GM23338 (cell line): ENCODE data around the gene CDAN1. TPM values are rescaled to one million over a fixed set of nuclear protein-coding genes. Genes with fewer than 3 reads are reported as not detected.

Experiments used
- CREB1 ChIP-seq: fragments of 250-450 bp; sonication (Bioruptor Pico); IDR thresholded peaks from 2 replicates; pipeline ENCODE4 v1.5.0; 2020; ENCODE audit warnings: low read depth, mild to moderate bottlenecking, moderate library complexity
- EZH2 ChIP-seq: fragments of 200-600 bp; sonication (generic); IDR thresholded peaks from one replicate; pipeline ENCODE4 v1.8.0; 2017; ENCODE audit warnings: antibody characterized with exemption, mild to moderate bottlenecking, low read depth; ENCODE audit not compliant: unreplicated experiment
- JUNB ChIP-seq: IDR thresholded peaks from one replicate; pipeline ENCODE4 v1.6.1; 2016; ENCODE audit warnings: antibody characterized with exemption; ENCODE audit not compliant: unreplicated experiment
- POLR2AphosphoS5 ChIP-seq: IDR thresholded peaks from 2 replicates; pipeline ENCODE4 v1.6.1; 2016; ENCODE audit warnings: antibody characterized with exemption, low read depth
- ZNF331 ChIP-seq: fragments of 250-450 bp; sonication (Bioruptor Pico); IDR thresholded peaks from 2 replicates; pipeline ENCODE4 v1.5.0; 2020; ENCODE audit warnings: low read depth, mild to moderate bottlenecking, moderate library complexity
- polyA plus RNA-seq: library from polyadenylated mRNA; unstranded; fragments of >200 nt; fragmentation: Nextera tagmentation; extraction: Ambion mirVana; gene quantifications from 2 replicates; pipeline ENCODE4 v1.2.1, GENCODE V29; 2016
- total RNA-seq: library from RNA; depleted of rRNA; stranded (reverse); fragments of >200 nt; shearing (Covaris generic); gene quantifications from 2 replicates; pipeline ENCODE4 v1.2.3, GENCODE V29; 2014
- TF ChIP-seq, protein P1 (sequence below): fragments of 250-450 bp; sonication (Bioruptor Pico); IDR thresholded peaks from 2 replicates; pipeline ENCODE4 v1.5.0; 2020; ENCODE audit warnings: mild to moderate bottlenecking, moderate library complexity
- TF ChIP-seq, protein P2 (sequence below): IDR thresholded peaks from one replicate; pipeline ENCODE4 v1.6.1; 2018; ENCODE audit warnings: antibody characterized with exemption; ENCODE audit not compliant: unreplicated experiment

The CDAN1 gene
- total and polyA plus RNA-seq, 2 experiments from 2014 or later, result 6.0 to 14.7 TPM

- TF ChIP-seq, protein P1, sequence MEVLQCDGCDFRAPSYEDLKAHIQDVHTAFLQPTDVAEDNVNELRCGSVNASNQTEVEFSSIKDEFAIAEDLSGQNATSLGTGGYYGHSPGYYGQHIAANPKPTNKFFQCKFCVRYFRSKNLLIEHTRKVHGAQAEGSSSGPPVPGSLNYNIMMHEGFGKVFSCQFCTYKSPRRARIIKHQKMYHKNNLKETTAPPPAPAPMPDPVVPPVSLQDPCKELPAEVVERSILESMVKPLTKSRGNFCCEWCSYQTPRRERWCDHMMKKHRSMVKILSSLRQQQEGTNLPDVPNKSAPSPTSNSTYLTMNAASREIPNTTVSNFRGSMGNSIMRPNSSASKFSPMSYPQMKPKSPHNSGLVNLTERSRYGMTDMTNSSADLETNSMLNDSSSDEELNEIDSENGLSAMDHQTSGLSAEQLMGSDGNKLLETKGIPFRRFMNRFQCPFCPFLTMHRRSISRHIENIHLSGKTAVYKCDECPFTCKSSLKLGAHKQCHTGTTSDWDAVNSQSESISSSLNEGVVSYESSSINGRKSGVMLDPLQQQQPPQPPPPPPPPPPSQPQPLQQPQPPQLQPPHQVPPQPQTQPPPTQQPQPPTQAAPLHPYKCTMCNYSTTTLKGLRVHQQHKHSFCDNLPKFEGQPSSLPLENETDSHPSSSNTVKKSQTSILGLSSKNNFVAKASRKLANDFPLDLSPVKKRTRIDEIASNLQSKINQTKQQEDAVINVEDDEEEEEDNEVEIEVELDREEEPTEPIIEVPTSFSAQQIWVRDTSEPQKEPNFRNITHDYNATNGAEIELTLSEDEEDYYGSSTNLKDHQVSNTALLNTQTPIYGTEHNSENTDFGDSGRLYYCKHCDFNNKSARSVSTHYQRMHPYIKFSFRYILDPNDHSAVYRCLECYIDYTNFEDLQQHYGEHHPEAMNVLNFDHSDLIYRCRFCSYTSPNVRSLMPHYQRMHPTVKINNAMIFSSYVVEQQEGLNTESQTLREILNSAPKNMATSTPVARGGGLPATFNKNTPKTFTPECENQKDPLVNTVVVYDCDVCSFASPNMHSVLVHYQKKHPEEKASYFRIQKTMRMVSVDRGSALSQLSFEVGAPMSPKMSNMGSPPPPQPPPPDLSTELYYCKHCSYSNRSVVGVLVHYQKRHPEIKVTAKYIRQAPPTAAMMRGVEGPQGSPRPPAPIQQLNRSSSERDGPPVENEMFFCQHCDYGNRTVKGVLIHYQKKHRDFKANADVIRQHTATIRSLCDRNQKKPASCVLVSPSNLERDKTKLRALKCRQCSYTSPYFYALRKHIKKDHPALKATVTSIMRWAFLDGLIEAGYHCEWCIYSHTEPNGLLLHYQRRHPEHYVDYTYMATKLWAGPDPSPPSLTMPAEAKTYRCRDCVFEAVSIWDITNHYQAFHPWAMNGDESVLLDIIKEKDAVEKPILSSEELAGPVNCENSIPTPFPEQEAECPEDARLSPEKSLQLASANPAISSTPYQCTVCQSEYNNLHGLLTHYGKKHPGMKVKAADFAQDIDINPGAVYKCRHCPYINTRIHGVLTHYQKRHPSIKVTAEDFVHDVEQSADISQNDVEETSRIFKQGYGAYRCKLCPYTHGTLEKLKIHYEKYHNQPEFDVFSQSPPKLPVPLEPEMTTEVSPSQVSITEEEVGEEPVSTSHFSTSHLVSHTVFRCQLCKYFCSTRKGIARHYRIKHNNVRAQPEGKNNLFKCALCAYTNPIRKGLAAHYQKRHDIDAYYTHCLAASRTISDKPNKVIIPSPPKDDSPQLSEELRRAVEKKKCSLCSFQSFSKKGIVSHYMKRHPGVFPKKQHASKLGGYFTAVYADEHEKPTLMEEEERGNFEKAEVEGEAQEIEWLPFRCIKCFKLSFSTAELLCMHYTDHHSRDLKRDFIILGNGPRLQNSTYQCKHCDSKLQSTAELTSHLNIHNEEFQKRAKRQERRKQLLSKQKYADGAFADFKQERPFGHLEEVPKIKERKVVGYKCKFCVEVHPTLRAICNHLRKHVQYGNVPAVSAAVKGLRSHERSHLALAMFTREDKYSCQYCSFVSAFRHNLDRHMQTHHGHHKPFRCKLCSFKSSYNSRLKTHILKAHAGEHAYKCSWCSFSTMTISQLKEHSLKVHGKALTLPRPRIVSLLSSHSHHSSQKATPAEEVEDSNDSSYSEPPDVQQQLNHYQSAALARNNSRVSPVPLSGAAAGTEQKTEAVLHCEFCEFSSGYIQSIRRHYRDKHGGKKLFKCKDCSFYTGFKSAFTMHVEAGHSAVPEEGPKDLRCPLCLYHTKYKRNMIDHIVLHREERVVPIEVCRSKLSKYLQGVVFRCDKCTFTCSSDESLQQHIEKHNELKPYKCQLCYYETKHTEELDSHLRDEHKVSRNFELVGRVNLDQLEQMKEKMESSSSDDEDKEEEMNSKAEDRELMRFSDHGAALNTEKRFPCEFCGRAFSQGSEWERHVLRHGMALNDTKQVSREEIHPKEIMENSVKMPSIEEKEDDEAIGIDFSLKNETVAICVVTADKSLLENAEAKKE (CRISPR knock-in tag), result no peak
- TF ChIP-seq ZNF331 (CRISPR knock-in tag), result no peak
- no peak for TF ChIP-seq JUNB
- TF ChIP-seq CREB1 (CRISPR knock-in tag), result no peak
- no peak for TF ChIP-seq EZH2
- no peak for TF ChIP-seq POLR2AphosphoS5
- TF ChIP-seq, protein P2, sequence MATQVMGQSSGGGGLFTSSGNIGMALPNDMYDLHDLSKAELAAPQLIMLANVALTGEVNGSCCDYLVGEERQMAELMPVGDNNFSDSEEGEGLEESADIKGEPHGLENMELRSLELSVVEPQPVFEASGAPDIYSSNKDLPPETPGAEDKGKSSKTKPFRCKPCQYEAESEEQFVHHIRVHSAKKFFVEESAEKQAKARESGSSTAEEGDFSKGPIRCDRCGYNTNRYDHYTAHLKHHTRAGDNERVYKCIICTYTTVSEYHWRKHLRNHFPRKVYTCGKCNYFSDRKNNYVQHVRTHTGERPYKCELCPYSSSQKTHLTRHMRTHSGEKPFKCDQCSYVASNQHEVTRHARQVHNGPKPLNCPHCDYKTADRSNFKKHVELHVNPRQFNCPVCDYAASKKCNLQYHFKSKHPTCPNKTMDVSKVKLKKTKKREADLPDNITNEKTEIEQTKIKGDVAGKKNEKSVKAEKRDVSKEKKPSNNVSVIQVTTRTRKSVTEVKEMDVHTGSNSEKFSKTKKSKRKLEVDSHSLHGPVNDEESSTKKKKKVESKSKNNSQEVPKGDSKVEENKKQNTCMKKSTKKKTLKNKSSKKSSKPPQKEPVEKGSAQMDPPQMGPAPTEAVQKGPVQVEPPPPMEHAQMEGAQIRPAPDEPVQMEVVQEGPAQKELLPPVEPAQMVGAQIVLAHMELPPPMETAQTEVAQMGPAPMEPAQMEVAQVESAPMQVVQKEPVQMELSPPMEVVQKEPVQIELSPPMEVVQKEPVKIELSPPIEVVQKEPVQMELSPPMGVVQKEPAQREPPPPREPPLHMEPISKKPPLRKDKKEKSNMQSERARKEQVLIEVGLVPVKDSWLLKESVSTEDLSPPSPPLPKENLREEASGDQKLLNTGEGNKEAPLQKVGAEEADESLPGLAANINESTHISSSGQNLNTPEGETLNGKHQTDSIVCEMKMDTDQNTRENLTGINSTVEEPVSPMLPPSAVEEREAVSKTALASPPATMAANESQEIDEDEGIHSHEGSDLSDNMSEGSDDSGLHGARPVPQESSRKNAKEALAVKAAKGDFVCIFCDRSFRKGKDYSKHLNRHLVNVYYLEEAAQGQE, result no peak
These were observed 38.5 kb upstream of the CDAN1 start (continued) for GRCh38 chr15:42775416-42775815.
